ENCODE results near the gene ENOX1.

Gene ENOX1

DNA sequence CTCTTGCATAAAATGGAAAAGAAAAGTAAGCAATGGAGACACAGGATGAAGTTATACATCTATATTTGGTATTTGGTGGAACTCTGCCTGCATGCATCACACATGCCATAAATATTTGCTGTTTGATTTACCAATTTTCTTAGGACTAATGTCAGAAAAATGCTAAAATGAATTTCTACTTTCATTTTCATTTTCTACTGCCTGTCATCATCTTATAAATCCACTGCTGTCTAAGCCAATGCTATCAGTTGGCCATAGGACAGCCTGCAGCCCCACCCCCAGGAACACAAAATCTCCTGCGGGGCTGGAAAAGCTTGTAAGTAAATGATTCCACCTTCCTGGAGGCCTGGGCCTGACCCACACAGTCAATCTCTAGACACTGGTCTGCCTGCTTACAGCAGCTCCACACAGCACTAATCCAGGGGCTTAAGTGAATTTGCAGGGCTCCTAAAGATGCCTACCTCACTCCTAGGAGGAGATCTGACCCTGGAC is 122.0 kb downstream of the ENOX1 start:
- DNase-seq = no peak

DNA sequence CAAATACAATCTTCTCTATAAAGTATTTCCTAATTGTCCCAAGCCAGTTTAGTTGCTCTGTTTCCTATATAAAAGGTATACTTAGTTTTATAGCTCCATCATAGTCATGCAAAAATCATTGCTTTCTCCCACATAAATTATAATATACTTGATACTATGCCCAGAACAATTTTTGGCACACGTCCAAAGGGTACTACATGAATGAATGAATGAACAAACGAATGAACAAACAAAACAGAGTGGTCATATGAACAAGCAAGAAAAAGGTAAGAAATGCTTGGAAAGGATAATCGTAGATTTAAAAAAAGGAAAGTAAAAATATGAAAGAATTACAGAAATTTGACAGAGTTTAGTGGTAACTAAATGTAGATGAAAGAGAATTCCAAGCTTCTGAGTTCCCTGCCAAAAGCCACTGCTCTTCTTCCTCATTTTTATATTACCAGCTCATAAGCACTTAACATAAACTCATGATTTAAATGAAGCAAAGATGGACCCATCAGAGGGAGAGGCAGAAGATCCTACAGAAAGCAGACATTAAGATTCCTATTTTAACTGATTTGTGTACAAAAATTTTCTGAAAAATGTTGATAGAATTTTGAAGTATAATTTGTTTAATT is 123.2 kb downstream of the ENOX1 start:
- no peak for DNase-seq

GRCh38 chr13:43662976-43663375 is 123.8 kb downstream of the ENOX1 start:
- no peak for DNase-seq

DNA sequence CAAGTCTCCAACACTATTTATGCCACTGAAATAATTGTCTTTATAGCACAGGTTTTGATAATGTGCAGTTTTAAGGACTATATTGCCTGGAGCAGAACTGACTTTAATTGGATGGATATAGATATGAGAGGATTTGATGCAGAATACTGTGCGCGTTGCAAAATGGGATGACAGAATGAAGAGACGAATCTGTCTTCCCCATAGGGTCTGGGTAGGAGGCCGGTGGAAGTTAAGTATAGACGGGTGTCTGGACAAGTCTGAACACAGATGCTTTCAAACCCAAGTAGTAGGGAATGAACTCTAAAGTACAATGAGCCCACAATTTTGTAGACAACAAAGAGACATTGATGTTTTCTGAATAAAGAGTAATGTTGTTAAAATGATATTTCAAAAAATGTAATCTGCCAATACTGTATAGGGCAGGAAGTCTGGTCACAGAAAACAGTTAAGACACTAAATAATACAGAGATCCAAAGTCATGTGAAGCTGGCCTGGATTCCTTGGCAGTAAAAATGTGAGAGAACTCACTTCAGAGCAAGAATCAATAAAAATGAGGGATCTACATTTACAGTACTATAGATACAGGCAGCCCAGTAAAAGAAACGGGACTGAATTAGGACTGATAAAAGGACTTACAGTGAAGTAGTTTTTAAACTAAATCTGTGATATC is 125.5 kb downstream of the ENOX1 start:
- DNase-seq = no peak

- DNase-seq = no peak
These were observed 129.3 kb downstream of the ENOX1 start for GRCh38 chr13:43657485-43657884.

GRCh38 chr13:43653980-43654379 is 132.8 kb downstream of the ENOX1 start:
- DNase-seq = no peak

DNA sequence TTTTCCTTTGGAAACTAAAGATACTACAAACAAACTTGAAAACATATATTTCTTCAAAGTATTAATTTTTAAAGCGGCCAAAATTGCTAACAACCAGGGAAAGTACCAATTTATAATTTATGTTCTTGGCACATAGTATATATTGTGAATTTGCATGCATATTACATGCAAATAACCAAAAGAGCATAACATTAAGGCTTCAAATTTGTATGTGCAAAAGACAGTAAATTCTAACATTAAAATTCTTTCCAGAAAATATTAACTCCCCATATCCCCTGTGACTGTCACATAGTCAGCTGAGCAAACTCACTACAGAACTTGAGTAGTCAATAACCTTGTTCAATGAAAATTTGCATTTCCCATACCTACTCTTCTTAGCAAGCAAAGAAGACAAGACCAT is 133.4 kb downstream of the ENOX1 start:
- no peak for DNase-seq

GRCh38 chr13:43652760-43653159 is 134.0 kb downstream of the ENOX1 start:
- no peak for DNase-seq

- DNase-seq = no peak
These were observed 135.9 kb downstream of the ENOX1 start for GRCh38 chr13:43650882-43651281.

DNA sequence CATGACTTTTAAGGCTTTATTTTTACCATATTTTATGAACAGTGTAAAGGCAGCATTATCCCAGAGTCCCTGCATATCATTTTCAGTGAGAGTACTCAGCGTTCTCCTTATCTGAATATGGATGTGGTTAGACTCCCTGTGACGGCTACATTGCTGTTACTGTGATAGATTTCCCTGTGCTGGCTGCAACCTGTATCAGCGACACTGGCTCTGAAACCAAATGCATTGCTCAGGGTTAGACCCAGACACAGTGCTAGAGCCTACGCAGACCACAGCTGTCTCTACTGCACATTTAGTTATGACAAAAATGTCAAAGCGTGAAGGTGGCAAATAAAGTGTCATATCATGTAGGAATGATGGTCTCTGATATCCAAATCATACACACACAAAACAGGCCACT is 138.0 kb downstream of the ENOX1 start:
- DNase-seq = no peak

- DNase-seq = no peak
These were observed 139.3 kb downstream of the ENOX1 start for GRCh38 chr13:43647471-43647870.

DNA sequence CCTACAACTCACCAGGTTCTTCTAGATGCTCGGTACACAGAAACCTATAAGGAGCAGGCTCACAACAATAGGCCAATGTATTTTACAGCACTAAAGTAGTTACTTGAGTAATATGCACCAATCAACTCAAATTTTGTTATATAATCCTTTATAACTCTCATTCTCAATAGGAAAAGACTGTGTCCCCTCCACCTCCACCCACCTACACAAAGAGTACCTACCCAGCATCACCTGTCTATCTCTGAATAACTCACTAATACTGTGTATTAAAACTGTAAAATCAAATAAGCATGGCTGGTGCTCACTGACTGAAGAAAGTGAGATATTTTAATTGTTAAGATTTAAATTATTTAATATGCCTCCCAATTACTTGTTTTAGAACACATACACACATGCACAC is 146.3 kb downstream of the ENOX1 start:
- DNase-seq = no peak

GRCh38 chr13:43631106-43631505 is 155.7 kb downstream of the ENOX1 start:
- no peak for DNase-seq

GRCh38 chr13:43629691-43630480 is 156.9 kb downstream of the ENOX1 start:
- no peak for DNase-seq

DNA sequence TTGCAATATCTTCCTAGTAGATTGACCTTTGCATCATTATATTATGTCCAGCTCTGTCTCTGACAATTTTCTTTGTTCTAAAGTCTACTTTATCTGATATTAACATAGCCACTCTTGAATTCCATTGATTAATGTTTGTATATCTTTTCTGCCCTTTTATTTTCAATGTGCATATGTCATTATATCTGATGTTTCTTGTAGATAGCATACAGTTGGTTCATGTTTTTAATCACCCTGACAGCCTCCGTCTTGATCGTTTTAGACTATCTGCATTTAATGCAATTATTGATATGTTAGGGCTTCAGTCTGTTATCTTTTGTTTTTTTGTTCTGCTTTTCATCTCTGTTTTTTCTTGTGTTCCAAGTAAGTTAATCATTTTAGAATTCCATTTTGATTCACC is 159.8 kb downstream of the ENOX1 start:
- DNase-seq = no peak

- no peak for DNase-seq
These were observed 172.7 kb downstream of the ENOX1 start for GRCh38 chr13:43614063-43614462.

DNA sequence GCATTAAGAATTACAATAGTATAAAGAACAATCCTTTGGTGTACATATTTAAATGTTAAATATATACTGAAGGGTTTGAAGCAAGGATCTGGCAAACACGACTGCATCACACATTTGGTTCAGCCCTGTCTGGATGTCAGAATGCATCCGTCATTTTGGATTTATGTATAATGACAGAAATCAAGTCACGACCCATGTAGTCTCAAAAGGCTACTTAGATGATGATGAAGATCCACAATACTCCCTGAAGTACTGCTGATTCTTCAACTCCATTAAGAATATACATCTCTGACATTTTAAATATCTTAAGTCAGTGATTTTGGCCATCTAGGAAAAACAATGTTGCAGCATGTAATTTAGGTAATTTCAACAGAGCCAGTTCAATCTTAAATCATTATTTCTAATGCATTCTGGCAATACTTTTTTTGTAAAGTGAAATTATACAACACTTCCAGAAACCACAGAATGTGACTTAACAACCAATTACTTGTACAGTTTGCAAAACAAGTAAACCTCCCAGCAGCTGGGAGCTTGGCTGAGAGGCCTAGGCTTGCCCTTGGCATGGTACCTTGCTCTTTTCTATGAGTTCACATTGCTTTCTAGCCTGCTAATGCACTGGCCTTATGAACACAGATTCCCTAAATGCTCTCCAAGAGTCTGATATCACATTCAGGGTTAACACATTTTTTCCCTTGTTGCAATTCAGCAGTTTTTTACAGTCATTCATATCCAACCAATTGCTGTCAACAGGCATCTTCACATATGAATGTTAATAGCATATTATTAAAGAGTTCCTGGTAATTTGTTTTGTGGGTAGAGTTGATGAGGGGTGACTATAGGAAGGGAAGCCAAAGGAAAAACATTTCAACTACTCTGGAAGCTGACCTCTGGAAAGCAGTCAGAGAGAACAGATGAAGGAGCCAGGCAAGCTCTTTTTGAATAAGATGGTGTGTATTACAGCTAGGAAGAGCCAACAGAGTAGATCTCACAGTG is 175.2 kb downstream of the ENOX1 start:
- no peak for DNase-seq

DNA sequence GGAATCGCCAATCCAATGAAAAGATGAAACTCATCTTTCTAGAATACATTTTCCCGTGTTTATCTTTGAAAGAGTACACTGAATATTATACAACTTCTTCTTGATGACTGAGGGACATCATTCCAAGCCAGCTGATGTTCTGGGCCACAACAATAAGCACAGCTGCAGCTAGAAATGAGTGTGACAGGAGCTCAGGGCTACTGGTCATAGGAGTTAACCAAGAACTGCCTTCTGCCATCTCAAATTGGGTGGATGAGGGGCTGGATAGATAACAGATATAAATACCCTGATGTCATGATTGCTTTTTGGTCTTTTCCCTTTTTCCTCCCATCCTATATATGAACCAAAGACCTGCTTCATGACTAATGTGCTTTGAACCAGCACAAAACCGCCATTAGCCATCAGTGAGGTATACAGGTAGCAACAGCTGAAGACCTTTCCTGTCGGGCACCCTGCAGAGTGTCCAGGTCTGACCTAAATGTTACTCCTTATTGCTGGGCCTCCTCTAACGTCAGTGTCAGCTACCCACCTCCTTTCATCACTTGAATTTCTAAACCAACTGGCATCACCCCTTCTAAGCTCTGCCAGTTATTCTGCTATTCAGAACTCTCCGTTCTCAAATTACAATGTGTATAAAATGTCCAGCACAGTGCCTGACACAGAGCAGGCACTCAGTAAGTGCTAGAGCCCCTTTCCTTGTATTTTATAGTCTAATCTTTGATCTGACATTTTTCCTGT is 178.2 kb downstream of the ENOX1 start:
- DNase-seq = no peak

- DNase-seq = no peak
These were observed 189.2 kb downstream of the ENOX1 start for GRCh38 chr13:43597599-43597945.

DNA sequence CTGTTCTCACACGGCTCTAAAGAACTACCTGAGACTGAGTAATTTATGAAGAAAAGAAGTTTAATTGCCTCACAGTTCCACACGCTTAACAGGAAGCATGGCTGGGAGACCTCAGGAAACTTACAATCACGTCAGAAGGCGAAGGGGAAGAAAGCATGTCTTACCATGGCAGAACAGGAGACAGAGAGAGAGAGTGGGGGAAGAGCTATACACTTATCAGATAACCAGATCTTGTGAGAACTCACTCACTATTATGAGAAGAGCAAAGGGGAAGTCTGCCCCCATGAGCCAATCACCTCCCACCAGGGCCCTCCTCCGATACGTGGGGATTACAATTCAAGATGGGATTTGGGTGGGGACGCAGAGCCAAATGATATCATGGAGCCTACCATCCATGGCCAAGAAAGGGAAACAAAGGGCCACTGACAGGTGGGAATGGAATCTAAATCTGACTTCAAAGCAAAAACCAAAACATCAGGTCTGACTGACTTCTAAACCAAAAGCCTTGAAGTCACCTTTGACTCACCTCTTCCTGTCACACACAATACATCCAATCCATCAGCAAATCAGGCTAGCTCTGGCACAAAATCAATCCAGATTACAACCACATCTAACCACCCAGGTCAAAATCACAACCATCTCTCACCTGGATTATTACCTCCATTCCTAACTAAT is 189.7 kb downstream of the ENOX1 start:
- no peak for DNase-seq

GRCh38 chr13:43596006-43596405 is 190.8 kb downstream of the ENOX1 start:
- DNase-seq = no peak

GRCh38 chr13:43587376-43587775 is 199.4 kb downstream of the ENOX1 start:
- no peak for DNase-seq
